Thyroid gland (tissue), 4 donors: ENCODE data around the gene ERICH2.

ENCODE experiments used
- POLR2A ChIP-seq, 2 donors: fragments of 450-650 bp; IDR thresholded peaks; one replicate each; pipeline ENCODE4 v1.6.1; 2017; ENCODE audit warnings: antibody characterized with exemption in 2 of 2, mild to moderate bottlenecking in 2 of 2, moderate library complexity in 1 of 2
- TF ChIP-seq, protein P1 (sequence below), 6 experiments: fragments of 200-600 bp in 3 of 6; fragments of 450-650 bp in 3 of 6; sonication (generic) in 3 of 6; IDR thresholded peaks; one replicate each; pipeline ENCODE4 v1.5.1; 2016 to 2019; ENCODE audit warnings: antibody characterized with exemption in 6 of 6, mild to moderate bottlenecking in 2 of 6, inconsistent platforms in 1 of 6, moderate library complexity in 1 of 6

DNA sequence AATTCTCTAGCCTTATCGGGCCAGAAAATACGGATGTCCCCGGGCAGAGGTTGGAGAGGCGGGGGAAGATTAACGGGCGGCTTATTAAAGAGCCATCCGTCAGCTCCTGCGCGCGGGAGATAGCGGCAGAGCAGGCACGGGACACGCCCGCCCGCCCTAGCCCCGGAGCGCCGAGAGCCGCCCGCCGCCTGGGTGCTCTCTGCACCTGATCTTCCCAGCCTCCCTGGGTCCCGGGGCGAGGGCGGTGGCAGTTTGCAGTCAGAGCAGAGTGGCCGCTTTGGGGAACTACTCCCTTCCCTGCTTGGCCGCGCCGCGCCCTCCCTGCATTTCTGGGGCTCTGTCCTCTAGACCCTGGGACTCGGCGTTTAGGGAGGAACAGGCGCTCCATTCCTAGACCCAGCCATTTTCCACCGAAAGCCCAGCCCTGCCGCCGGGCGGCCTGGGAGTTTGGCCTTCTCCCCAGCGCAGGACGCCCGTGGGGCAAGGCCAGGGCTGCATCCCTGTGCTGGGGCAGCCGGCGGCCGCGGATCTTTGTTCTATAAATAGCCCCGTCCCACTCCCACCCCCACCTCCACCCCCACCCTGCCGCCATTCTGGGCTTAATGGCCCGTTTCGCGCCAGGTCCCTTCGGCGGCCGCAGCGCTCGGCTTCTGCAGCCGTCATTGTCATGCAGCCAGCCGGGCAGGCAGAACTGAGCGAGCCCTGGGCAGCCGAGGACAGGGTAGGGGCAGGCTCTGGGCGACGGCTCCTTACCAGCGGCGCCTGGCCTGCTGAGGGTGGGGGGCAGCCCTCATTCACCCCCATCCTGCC, 53.1 kb downstream of the ERICH2 start:
- no peak for TF ChIP-seq POLR2A (IDR thresholded peaks at IDR 0.05)
- TF ChIP-seq, protein P1, sequence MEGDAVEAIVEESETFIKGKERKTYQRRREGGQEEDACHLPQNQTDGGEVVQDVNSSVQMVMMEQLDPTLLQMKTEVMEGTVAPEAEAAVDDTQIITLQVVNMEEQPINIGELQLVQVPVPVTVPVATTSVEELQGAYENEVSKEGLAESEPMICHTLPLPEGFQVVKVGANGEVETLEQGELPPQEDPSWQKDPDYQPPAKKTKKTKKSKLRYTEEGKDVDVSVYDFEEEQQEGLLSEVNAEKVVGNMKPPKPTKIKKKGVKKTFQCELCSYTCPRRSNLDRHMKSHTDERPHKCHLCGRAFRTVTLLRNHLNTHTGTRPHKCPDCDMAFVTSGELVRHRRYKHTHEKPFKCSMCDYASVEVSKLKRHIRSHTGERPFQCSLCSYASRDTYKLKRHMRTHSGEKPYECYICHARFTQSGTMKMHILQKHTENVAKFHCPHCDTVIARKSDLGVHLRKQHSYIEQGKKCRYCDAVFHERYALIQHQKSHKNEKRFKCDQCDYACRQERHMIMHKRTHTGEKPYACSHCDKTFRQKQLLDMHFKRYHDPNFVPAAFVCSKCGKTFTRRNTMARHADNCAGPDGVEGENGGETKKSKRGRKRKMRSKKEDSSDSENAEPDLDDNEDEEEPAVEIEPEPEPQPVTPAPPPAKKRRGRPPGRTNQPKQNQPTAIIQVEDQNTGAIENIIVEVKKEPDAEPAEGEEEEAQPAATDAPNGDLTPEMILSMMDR (IDR thresholded peaks at IDR 0.05) = no peak
